H1 (cell line): ENCODE measurements around the gene PKP1. TPM values are rescaled to one million over a fixed set of nuclear protein-coding genes. Genes with fewer than 3 reads are reported as not detected.

Experiments
- CTCF ChIA-PET: fragments of 300-600 bp; sonication (Branson Sonifier 250); formaldehyde crosslinking; loops from one replicate; lab custom pipeline; 2021; ENCODE audit not compliant: partially characterized antibody; lab: Charles Lee
- POLR2A ChIA-PET: fragments of 300-600 bp; sonication (Branson Sonifier 250); formaldehyde crosslinking; loops from one replicate; lab custom pipeline; 2021; ENCODE audit warnings: inconsistent platforms; ENCODE audit not compliant: partially characterized antibody; lab: Charles Lee
- DNase-seq, 2 experiments: peaks; one replicate each; pipeline versions ENCODE4 v3.0.0 to v3.0.0-alpha.2; 2010 to 2022; ENCODE audit warnings: low spot score in 2 of 2, low read depth in 1 of 2, mixed read lengths in 1 of 2
- FAIRE-seq: peaks from 2 replicates; lab custom pipeline; 2011; peaks lifted over from hg19 to GRCh38; lab: Jason Lieb, UNC
- H2AFZ ChIP-seq: 2 replicates; pipeline ENCODE4 v1.8.1; 2012; ENCODE audit warnings: low read length, inconsistent platforms
- H2AK5ac ChIP-seq: 2 replicates; pipeline ENCODE4 v1.6.1; 2013; ENCODE audit warnings: low read depth, low read length
- H2BK120ac ChIP-seq: replicated peaks from 2 replicates; pipeline ENCODE3; 2013; ENCODE audit warnings: low read depth, low read length, inconsistent platforms
- H2BK12ac ChIP-seq: 2 replicates; pipeline ENCODE4 v1.6.1; 2013; ENCODE audit warnings: low read depth, low read length
- H2BK15ac ChIP-seq: 2 replicates; pipeline ENCODE4 v1.6.1; 2013; ENCODE audit warnings: low read length
- H2BK20ac ChIP-seq: 2 replicates; pipeline ENCODE4 v1.6.1; 2013; ENCODE audit warnings: low read length
- H2BK5ac ChIP-seq: 2 replicates; pipeline ENCODE4 v1.6.1; 2013; ENCODE audit warnings: low read depth, low read length
- H3K14ac ChIP-seq: 2 replicates; pipeline ENCODE4 v1.6.1; 2013; ENCODE audit warnings: inconsistent platforms; ENCODE audit not compliant: insufficient read length
- H3K18ac ChIP-seq: 2 replicates; pipeline ENCODE4 v1.6.1; 2013; ENCODE audit warnings: low read length; ENCODE audit errors: extremely low read depth
- H3K23ac ChIP-seq: 2 replicates; pipeline ENCODE4 v1.6.1; 2013; ENCODE audit warnings: inconsistent platforms; ENCODE audit not compliant: insufficient read length
- H3K23me2 ChIP-seq: 2 replicates; pipeline ENCODE4 v1.6.1; 2013; ENCODE audit warnings: low read depth, low read length
- H3K27ac ChIP-seq: 2 replicates; pipeline ENCODE4 v1.6.1; 2011; ENCODE audit warnings: low read depth, low read length, inconsistent platforms
- H3K27me3 ChIP-seq, 4 experiments: replicated peaks in 1 of 4; 1 replicate in 1 of 4; 2 replicates in 3 of 4; pipeline versions ENCODE4 v1.6.1 to v1.8.1; 2011 to 2013; ENCODE audit warnings: low read length in 3 of 4, mild to moderate bottlenecking in 3 of 4, inconsistent platforms in 2 of 4, mixed read lengths in 2 of 4, moderate library complexity in 1 of 4; ENCODE audit not compliant: control insufficient read depth in 3 of 4, insufficient read depth in 3 of 4; ENCODE audit errors: extremely low read depth in 1 of 4
- H3K36me3 ChIP-seq, 4 experiments: 2 replicates each; pipeline versions ENCODE4 v1.6.1 to v1.8.1; 2011 to 2013; ENCODE audit warnings: mild to moderate bottlenecking in 4 of 4, low read length in 3 of 4, moderate library complexity in 2 of 4, control low read depth in 1 of 4, inconsistent platforms in 1 of 4; ENCODE audit not compliant: insufficient read depth in 4 of 4, control insufficient read depth in 2 of 4
- H3K4ac ChIP-seq: replicated peaks from 2 replicates; pipeline ENCODE3; 2013; ENCODE audit warnings: low read length, low read depth, mixed read lengths, inconsistent platforms; ENCODE audit not compliant: insufficient read length
- H3K4me1 ChIP-seq, 4 experiments: replicated peaks in 1 of 4; 1 replicate in 1 of 4; 2 replicates in 3 of 4; pipeline versions ENCODE4 v1.6.1 to v1.8.1; 2011 to 2013; ENCODE audit warnings: low read length in 3 of 4, inconsistent platforms in 2 of 4, mixed read lengths in 1 of 4; ENCODE audit not compliant: insufficient read depth in 4 of 4, control insufficient read depth in 3 of 4
- H3K4me2 ChIP-seq, 2 experiments: 2 replicates each; pipeline versions ENCODE4 v1.6.1 to v1.8.1; 2011 to 2013; ENCODE audit warnings: low read depth in 2 of 2, low read length in 2 of 2, control low read depth in 1 of 2, inconsistent platforms in 1 of 2, mild to moderate bottlenecking in 1 of 2; ENCODE audit not compliant: insufficient read depth in 1 of 2
- H3K4me3 ChIP-seq, 4 experiments: fragments of 200-600, 300-600 bp in 1 of 4; sonication (generic), shearing (Covaris generic), sonication (Bioruptor Twin) in 1 of 4; 2 replicates each; pipeline versions ENCODE4 v1.5.1 to v1.8.1; 2011 to 2016; ENCODE audit warnings: low read length in 4 of 4, low read depth in 3 of 4, control low read depth in 2 of 4, inconsistent platforms in 2 of 4, mild to moderate bottlenecking in 2 of 4, mixed read lengths in 1 of 4, moderate library complexity in 1 of 4; ENCODE audit not compliant: insufficient read depth in 2 of 4; ENCODE audit errors: extremely low read depth in 1 of 4
- H3K56ac ChIP-seq: replicated peaks from 2 replicates; pipeline ENCODE3; 2013; ENCODE audit warnings: low read depth, mild to moderate bottlenecking, mixed read lengths, low read length, inconsistent platforms; ENCODE audit not compliant: insufficient read length
- H3K79me1 ChIP-seq: 2 replicates; pipeline ENCODE4 v1.6.1; 2013; ENCODE audit warnings: low read depth, low read length, control low read depth
- H3K79me2 ChIP-seq, 2 experiments: 2 replicates each; pipeline versions ENCODE4 v1.6.1 to v1.8.1; 2012 to 2013; ENCODE audit warnings: low read length in 2 of 2, mild to moderate bottlenecking in 2 of 2, inconsistent platforms in 1 of 2; ENCODE audit not compliant: insufficient read depth in 2 of 2, control insufficient read depth in 1 of 2
- H3K9ac ChIP-seq, 4 experiments: replicated peaks in 1 of 4; 1 replicate in 1 of 4; 2 replicates in 3 of 4; pipeline versions ENCODE4 v1.6.1 to v1.8.1; 2011 to 2013; ENCODE audit warnings: low read depth in 3 of 4, low read length in 3 of 4, control low read depth in 2 of 4, mild to moderate bottlenecking in 2 of 4, moderate library complexity in 2 of 4, inconsistent platforms in 1 of 4; ENCODE audit errors: extremely low read depth in 1 of 4
- H3K9me3 ChIP-seq, 2 experiments: 2 replicates each; pipeline versions ENCODE4 v1.6.1 to v1.8.1; 2012 to 2013; ENCODE audit warnings: mild to moderate bottlenecking in 2 of 2, moderate library complexity in 2 of 2, control low read depth in 1 of 2, inconsistent platforms in 1 of 2, low read depth in 1 of 2, low read length in 1 of 2, mixed read lengths in 1 of 2; ENCODE audit not compliant: insufficient read depth in 2 of 2
- H4K20me1 ChIP-seq, 2 experiments: replicated peaks in 1 of 2; 2 replicates each; pipeline versions ENCODE3 to v1.8.1; 2011 to 2013; ENCODE audit warnings: inconsistent platforms in 2 of 2, low read length in 2 of 2, mild to moderate bottlenecking in 1 of 2; ENCODE audit not compliant: insufficient read depth in 2 of 2, control insufficient read depth in 1 of 2
- H4K5ac ChIP-seq: 2 replicates; pipeline ENCODE4 v1.6.1; 2013; ENCODE audit warnings: low read length, low read depth, mixed read lengths, inconsistent platforms; ENCODE audit not compliant: insufficient read length
- H4K8ac ChIP-seq: 2 replicates; pipeline ENCODE4 v1.8.0; 2013; ENCODE audit warnings: mild to moderate bottlenecking, moderate library complexity, low read length, inconsistent platforms; ENCODE audit not compliant: insufficient read depth; ENCODE audit errors: extremely low read depth
- H4K91ac ChIP-seq: replicated peaks from 2 replicates; pipeline ENCODE3; 2013; ENCODE audit warnings: low read length, mixed read lengths, inconsistent platforms; ENCODE audit not compliant: insufficient read length
- CBX5 ChIP-seq: fragments of 300-800, 300-1000 bp; sonication (generic); IDR thresholded peaks from 2 replicates; pipeline ENCODE4 v1.7.1; 2016; ENCODE audit warnings: antibody characterized with exemption, low read length, low read depth
- CBX8 ChIP-seq: fragments of 300-800, 300-1000 bp; sonication (generic); IDR thresholded peaks from 2 replicates; pipeline ENCODE4 v1.7.1; 2016; ENCODE audit warnings: low read depth, low read length, borderline replicate concordance
- CTBP2 ChIP-seq: IDR thresholded peaks from 2 replicates; pipeline ENCODE4 v1.7.0; 2011; ENCODE audit warnings: borderline replicate concordance, mild to moderate bottlenecking, moderate library complexity, mixed read lengths, low read length; ENCODE audit not compliant: insufficient read depth, insufficient read length
- HDAC6 ChIP-seq: IDR thresholded peaks from one replicate; pipeline ENCODE4 v1.7.1; 2012; ENCODE audit warnings: low read depth, mild to moderate bottlenecking, inconsistent platforms, low read length, moderate library complexity
- KDM1A ChIP-seq: fragments of 200-600, 300-600 bp; sonication (generic); IDR thresholded peaks from 2 replicates; pipeline ENCODE4 v1.7.1; 2016; ENCODE audit warnings: mild to moderate bottlenecking, low read length, borderline replicate concordance
- KDM4A ChIP-seq: IDR thresholded peaks from one replicate; pipeline ENCODE4 v1.7.1; 2012; ENCODE audit warnings: low read depth, mild to moderate bottlenecking, moderate library complexity, low read length, inconsistent platforms; ENCODE audit not compliant: severe bottlenecking
- RFX5 ChIP-seq: IDR thresholded peaks from 2 replicates; pipeline ENCODE4 v1.6.1; 2011; ENCODE audit warnings: low read depth, low read length, improper control_type of control experiment, borderline replicate concordance
- SIN3A ChIP-seq, 2 experiments: IDR thresholded peaks in 1 of 2; conservative IDR thresholded peaks in 1 of 2; 2 replicates each; pipeline ENCODE4 v1.6.1; 2011 to 2012; ENCODE audit warnings: low read length in 2 of 2, improper control_type of control experiment in 1 of 2, low read depth in 1 of 2, mild to moderate bottlenecking in 1 of 2
- SIRT6 ChIP-seq: IDR thresholded peaks from one replicate; pipeline ENCODE4 v1.7.1; 2012; ENCODE audit warnings: low read length, inconsistent platforms
- SIX5 ChIP-seq: IDR thresholded peaks from 2 replicates; pipeline ENCODE4 v1.6.1; 2011; ENCODE audit warnings: mild to moderate bottlenecking, low read depth, low read length
- TAF7 ChIP-seq: optimal IDR thresholded peaks from 2 replicates; pipeline ENCODE3; 2011; ENCODE audit warnings: low read depth, mild to moderate bottlenecking, inconsistent platforms, low read length, moderate library complexity, borderline replicate concordance
- ZNF274 ChIP-seq: IDR thresholded peaks from 2 replicates; pipeline ENCODE4 v1.7.0; 2012; ENCODE audit warnings: low read length, borderline replicate concordance; ENCODE audit errors: extremely low read depth
- WGBS, 2 experiments: shearing (Covaris generic) in 1 of 2; methylation state at CpG; one replicate each; pipeline versions ENCODE4 v1.1.6 to v1.1.7; 2013 to 2015; ENCODE audit warnings: low lambda C conversion rate in 2 of 2, mixed read lengths in 2 of 2, inconsistent platforms in 1 of 2, low coverage in 1 of 2, missing lambda C conversion rate in 1 of 2; ENCODE audit not compliant: insufficient replicate concordance in 2 of 2, insufficient coverage in 1 of 2, insufficient read length in 1 of 2; ENCODE audit errors: extremely low coverage in 1 of 2, missing lambda C conversion rate in 1 of 2; 5-methylcytosine and 5-hydroxymethylcytosine counted together
- polyA plus RNA-seq, 7 experiments: library from polyadenylated mRNA; depleted of rRNA in 3 of 7; stranded (reverse) in 5 of 7; unstranded in 2 of 7; fragments of >200 nt in 5 of 7; fragments of 200-250 nt in 2 of 7; gene quantifications; 1 replicate in 5 of 7; 2 replicates in 1 of 7; 4 replicates in 1 of 7; pipeline versions ENCODE4 v1.2.1 to v1.2.3, GENCODE V29; 2011 to 2013; ENCODE audit warnings: missing spikeins in 2 of 7, mixed read lengths in 2 of 7
- total RNA-seq: library from RNA; stranded (reverse); fragmentation: NEBNext Ultra II Directional; extraction: Animal tissue kit (Norgen Biotek cat#: 25700); gene quantifications from 2 replicates; pipeline ENCODE4 v1.2.1, GENCODE V29; 2021

Gene PKP1
- total and polyA plus RNA-seq, 2 of the 8 experiments (the other 6 are each of a cell fraction or from before 2014, with no cell fraction given) = 0.21 to 0.95 TPM

DNA sequence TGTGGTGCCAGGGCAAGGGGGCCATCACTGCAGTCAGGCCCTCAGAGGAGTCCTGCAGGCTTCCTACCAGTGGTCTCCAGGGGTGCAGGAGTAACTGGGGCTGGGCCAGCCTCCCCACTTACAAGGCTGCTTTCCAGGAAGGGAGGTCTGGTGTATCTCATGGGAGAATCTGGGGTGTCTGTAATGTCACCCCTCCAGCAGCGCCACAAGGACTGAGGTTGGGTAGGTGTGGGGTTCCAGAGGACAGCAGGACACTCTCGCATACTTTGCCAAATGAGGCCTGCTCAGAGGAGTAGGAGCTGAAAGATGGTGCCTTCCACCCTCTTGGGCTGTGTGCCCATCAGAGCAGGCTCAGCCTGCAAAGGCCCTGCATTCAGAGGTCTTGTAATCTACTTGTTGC lies 47.2 kb downstream of the PKP1 start:
- Histone ChIP-seq H3K56ac (no peak overlapping the region), H2BK120ac (no peak overlapping the region), H2AFZ (no peak overlapping the region), H2BK20ac (no peak overlapping the region), H3K36me3 (no peaks in the 10 kb centered on the region), H3K14ac (no peak overlapping the region), H4K20me1 (no peaks in the 10 kb centered on the region), H4K91ac (no peak overlapping the region), H3K79me2 (no peaks in the 10 kb centered on the region), H4K5ac (no peak overlapping the region), H3K9ac (no peak overlapping the region), H3K23me2 (no peaks in the 10 kb centered on the region), H3K27me3 (no peaks in the 10 kb centered on the region; a peak in 1 of 7 replicates), H2BK12ac (no peak overlapping the region), H3K4me1 (no peaks in the 10 kb centered on the region; a peak in 1 of 7 replicates), H3K18ac (no peak overlapping the region), H3K4me2 (no peak overlapping the region), H2BK15ac (no peak overlapping the region), H3K27ac (no peak overlapping the region), H3K4ac (no peak overlapping the region), H3K79me1 (no peaks in the 10 kb centered on the region)
- POLR2A ChIA-PET = no interaction called here
- DNase-seq (no peak), FAIRE-seq (no peak)
- CTCF ChIA-PET = interaction anchor here (0.6 to 3.6 kb wide), 12 partner anchors 10 to 201 kb away, joined by 3 to 47 read pairs (median 3); no protein-coding TSS in a partner anchor
- WGBS, 2 experiments = 100% methylated on average over 2 of the region's 2 CpGs; no CpG with 5 or more reads in 1 of the 2 experiments
- TF ChIP-seq CBX8 = no peak
- no peak for TF ChIP-seq ZNF274
- TF ChIP-seq SIRT6 = no peak
- TF ChIP-seq SIX5 = no peak
- no peak for TF ChIP-seq HDAC6
- no peak for TF ChIP-seq CTBP2
- TF ChIP-seq CBX5 = no peak
- TF ChIP-seq TAF7 = no peak
- TF ChIP-seq KDM4A = no peak
- no peak for TF ChIP-seq KDM1A
- no peak for TF ChIP-seq RFX5
- TF ChIP-seq SIN3A (conservative IDR thresholded peaks at IDR 0.05 in 1 of 2, IDR thresholded peaks at IDR 0.05 in 1 of 2; ENCODE audit: low read depth in 1 of 2, low read length in 2 of 2) = no peak
- TF ChIP-seq, all 59 proteins: peak for 0
- H3K23ac ChIP-seq = no peak overlapping the region
- H4K8ac ChIP-seq = no peak overlapping the region
- no peak overlapping the region for H3K4me3 ChIP-seq
- H2BK5ac ChIP-seq = no peak overlapping the region
- no peak overlapping the region for H2AK5ac ChIP-seq
- H3K9me3 ChIP-seq = no peaks in the 10 kb centered on the region
